ENCODE data around the gene TAF1C. TPM values are rescaled to one million over a fixed set of nuclear protein-coding genes. Genes with fewer than 3 reads are reported as not detected.

The TAF1C gene
- total and polyA plus RNA-seq, 10 of the 15 experiments (the other 5 are each of a cell fraction or from before 2014, with no cell fraction given) = 0.98 to 40.1 (median 15.4) TPM

DNA sequence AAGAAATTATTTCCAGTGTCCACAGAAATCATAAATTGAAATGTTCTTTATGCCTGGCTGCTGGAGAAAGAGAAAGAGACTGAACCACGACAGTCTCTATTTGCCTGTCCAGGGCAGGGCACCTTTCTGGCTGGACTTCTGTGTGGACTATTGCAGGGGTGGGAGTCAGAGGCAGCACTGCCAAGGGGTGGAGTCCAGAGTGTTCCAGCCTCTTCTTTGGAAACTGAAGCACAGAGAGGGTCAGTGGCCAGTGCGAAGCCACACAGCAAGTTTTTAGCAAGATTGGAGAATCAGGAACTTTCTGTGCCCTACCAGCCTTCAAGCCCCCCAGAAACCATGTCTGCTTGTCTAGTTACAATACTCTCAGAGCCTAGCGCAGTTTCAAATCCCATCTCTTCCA lies 37.7 kb upstream of the TAF1C start (continued):
- TF ChIP-seq, protein P1, sequence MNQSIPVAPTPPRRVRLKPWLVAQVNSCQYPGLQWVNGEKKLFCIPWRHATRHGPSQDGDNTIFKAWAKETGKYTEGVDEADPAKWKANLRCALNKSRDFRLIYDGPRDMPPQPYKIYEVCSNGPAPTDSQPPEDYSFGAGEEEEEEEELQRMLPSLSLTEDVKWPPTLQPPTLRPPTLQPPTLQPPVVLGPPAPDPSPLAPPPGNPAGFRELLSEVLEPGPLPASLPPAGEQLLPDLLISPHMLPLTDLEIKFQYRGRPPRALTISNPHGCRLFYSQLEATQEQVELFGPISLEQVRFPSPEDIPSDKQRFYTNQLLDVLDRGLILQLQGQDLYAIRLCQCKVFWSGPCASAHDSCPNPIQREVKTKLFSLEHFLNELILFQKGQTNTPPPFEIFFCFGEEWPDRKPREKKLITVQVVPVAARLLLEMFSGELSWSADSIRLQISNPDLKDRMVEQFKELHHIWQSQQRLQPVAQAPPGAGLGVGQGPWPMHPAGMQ (IDR thresholded peaks at IDR 0.05; ENCODE audit: borderline replicate concordance) = no peak
- TF ChIP-seq, protein P2, sequence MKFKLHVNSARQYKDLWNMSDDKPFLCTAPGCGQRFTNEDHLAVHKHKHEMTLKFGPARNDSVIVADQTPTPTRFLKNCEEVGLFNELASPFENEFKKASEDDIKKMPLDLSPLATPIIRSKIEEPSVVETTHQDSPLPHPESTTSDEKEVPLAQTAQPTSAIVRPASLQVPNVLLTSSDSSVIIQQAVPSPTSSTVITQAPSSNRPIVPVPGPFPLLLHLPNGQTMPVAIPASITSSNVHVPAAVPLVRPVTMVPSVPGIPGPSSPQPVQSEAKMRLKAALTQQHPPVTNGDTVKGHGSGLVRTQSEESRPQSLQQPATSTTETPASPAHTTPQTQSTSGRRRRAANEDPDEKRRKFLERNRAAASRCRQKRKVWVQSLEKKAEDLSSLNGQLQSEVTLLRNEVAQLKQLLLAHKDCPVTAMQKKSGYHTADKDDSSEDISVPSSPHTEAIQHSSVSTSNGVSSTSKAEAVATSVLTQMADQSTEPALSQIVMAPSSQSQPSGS (IDR thresholded peaks at IDR 0.05; ENCODE audit: low read length) = no peak
- TF ChIP-seq JUNB (IDR thresholded peaks at IDR 0.05) = no peak

DNA sequence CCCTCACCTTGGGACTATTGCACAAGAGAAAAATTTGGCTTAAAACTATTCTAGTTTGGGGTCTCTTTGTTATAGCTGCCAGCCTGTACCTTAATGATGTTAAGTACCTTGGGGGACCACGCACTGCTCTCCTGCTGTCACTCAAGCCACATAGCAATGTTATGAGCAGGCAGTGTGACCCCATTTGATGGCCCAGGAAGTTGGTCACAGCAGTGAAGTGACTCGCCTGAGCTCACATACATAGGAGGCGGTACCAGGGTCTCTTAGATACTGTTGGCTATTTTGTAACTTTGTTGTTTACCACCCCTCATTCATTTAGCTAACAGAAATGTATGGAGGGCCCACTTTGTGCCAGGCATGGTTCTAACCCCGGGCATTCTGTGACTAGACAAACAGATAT lies 36.6 kb upstream of the TAF1C start:
- no peaks in the 10 kb centered on the region for H3K36me3 ChIP-seq (ENCODE audit: control insufficient read depth in 2 of 2, insufficient read depth in 2 of 2, low read length in 1 of 2)
- in situ Hi-C loops (cut with MboI) = no loop called here
- no peaks in the 10 kb centered on the region for H3K4me1 ChIP-seq (ENCODE audit: control insufficient read depth, insufficient read depth, low read length)
- FAIRE-seq (no peak), DNase-seq (ENCODE audit: low read depth, low spot score) (no peak), ATAC-seq (no peak)
- RAD21 ChIA-PET (ENCODE audit: unreplicated experiment) = no interaction called here
- no peaks in the 10 kb centered on the region for H3K79me2 ChIP-seq (ENCODE audit: control insufficient read depth, insufficient read depth, low read length)
- no TSS peak for BruUV-seq (replicated peaks)
- H4K20me1 ChIP-seq (ENCODE audit: control insufficient read depth, insufficient read depth) = no peaks in the 10 kb centered on the region
- H3K4me3 ChIP-seq = no peak overlapping the region
- CTCF ChIA-PET = no interaction called here
- POLR2A ChIA-PET = no interaction called here
- H3K27me3 ChIP-seq (replicated peaks in 1 of 2; ENCODE audit: control insufficient read depth in 2 of 2, insufficient read depth in 2 of 2, low read length in 1 of 2) = peaks cover 0 to 1% of the 10 kb centered on the region in 2 experiments; a peak in 2 of 4 replicates
- intact Hi-C loops (cut with micrococcal nuclease; ENCODE audit: unreplicated experiment) = no loop called here
- SMC1A ChIA-PET (ENCODE audit: uncharacterized antibody, unreplicated experiment) = no interaction called here
- no peaks in the 10 kb centered on the region for H3K9me3 ChIP-seq (replicated peaks; ENCODE audit: control insufficient read depth, insufficient read depth, low read length)
- H3K27ac ChIP-seq (ENCODE audit: control insufficient read depth, insufficient read depth) = no peak overlapping the region
- H3K4me2 ChIP-seq (ENCODE audit: control insufficient read depth, insufficient read depth) = no peak overlapping the region
- no peak overlapping the region for H2AFZ ChIP-seq (ENCODE audit: control insufficient read depth, low read depth, low read length)
- no peak overlapping the region for H3K9ac ChIP-seq (ENCODE audit: control insufficient read depth, insufficient read depth, low read length)
- 24% methylated on average over 4 of the region's 4 CpGs for WGBS (ENCODE audit: insufficient coverage, insufficient replicate concordance, low lambda C conversion rate, missing lambda C conversion rate)
- TF ChIP-seq WRNIP1 (IDR thresholded peaks at IDR 0.05; ENCODE audit: borderline replicate concordance, low read depth, low read length) (no peak), ZNF274 (IDR thresholded peaks at IDR 0.05; ENCODE audit: insufficient read depth, insufficient read length) (no peak), BMI1 (IDR thresholded peaks at IDR 0.05; ENCODE audit: borderline replicate concordance) (no peak), RUNX3 (IDR thresholded peaks at IDR 0.05; ENCODE audit: low read length) (no peak), CBFB (IDR thresholded peaks at IDR 0.05; ENCODE audit: low read depth) (no peak)
- TF ChIP-seq, protein P3, sequence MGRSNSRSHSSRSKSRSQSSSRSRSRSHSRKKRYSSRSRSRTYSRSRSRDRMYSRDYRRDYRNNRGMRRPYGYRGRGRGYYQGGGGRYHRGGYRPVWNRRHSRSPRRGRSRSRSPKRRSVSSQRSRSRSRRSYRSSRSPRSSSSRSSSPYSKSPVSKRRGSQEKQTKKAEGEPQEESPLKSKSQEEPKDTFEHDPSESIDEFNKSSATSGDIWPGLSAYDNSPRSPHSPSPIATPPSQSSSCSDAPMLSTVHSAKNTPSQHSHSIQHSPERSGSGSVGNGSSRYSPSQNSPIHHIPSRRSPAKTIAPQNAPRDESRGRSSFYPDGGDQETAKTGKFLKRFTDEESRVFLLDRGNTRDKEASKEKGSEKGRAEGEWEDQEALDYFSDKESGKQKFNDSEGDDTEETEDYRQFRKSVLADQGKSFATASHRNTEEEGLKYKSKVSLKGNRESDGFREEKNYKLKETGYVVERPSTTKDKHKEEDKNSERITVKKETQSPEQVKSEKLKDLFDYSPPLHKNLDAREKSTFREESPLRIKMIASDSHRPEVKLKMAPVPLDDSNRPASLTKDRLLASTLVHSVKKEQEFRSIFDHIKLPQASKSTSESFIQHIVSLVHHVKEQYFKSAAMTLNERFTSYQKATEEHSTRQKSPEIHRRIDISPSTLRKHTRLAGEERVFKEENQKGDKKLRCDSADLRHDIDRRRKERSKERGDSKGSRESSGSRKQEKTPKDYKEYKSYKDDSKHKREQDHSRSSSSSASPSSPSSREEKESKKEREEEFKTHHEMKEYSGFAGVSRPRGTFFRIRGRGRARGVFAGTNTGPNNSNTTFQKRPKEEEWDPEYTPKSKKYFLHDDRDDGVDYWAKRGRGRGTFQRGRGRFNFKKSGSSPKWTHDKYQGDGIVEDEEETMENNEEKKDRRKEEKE (IDR thresholded peaks at IDR 0.05) = no peak
- TF ChIP-seq, protein P4, sequence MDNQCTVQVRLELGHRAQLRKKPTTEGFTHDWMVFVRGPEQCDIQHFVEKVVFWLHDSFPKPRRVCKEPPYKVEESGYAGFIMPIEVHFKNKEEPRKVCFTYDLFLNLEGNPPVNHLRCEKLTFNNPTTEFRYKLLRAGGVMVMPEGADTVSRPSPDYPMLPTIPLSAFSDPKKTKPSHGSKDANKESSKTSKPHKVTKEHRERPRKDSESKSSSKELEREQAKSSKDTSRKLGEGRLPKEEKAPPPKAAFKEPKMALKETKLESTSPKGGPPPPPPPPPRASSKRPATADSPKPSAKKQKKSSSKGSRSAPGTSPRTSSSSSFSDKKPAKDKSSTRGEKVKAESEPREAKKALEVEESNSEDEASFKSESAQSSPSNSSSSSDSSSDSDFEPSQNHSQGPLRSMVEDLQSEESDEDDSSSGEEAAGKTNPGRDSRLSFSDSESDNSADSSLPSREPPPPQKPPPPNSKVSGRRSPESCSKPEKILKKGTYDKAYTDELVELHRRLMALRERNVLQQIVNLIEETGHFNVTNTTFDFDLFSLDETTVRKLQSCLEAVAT (IDR thresholded peaks at IDR 0.05) = no peak
